HT-29 (cell line): ENCODE data around the gene SLAMF8. TPM values are rescaled to one million over a fixed set of nuclear protein-coding genes. Genes with fewer than 3 reads are reported as not detected.
A peak's percentile ranks its signal among the peaks of the same experiment; 100 is the strongest.

ENCODE experiments used
- DNase-seq: peaks from one replicate; pipeline ENCODE4 v3.0.0-alpha.2; 2015; ENCODE audit warnings: low spot score
- small RNA-seq: library from RNA; depleted of rRNA; stranded (forward); fragments of <200 nt; gene quantifications from one replicate; pipeline ENCODE3, GENCODE V24; 2014
- total RNA-seq: library from RNA; depleted of rRNA; stranded (reverse); fragments of >200 nt; shearing (Covaris generic); gene quantifications from 2 replicates; pipeline ENCODE4 v1.2.3, GENCODE V29; 2014; rRNA removed

The SLAMF8 gene
- total RNA-seq, 1 experiment from 2014 or later = not detected

GRCh38 chr1:159869173-159869572 is 42.5 kb downstream of the SLAMF8 start:
- no peak for DNase-seq

GRCh38 chr1:159869607-159870006 is 42.9 kb downstream of the SLAMF8 start:
- no peak for DNase-seq

GRCh38 chr1:159870704-159871103 is 44.0 kb downstream of the SLAMF8 start:
- no peak for DNase-seq

- no peak for DNase-seq
Measured at GRCh38 chr1:159872891-159873290, 46.2 kb downstream of the SLAMF8 start.

GRCh38 chr1:159873530-159874143 is 47.0 kb downstream of the SLAMF8 start:
- no peak for DNase-seq

GRCh38 chr1:159877695-159878444 is 51.2 kb downstream of the SLAMF8 start:
- no peak for DNase-seq

- DNase-seq = no peak
Measured at GRCh38 chr1:159879136-159879535, 52.5 kb downstream of the SLAMF8 start.

GRCh38 chr1:159879977-159880376 is 53.3 kb downstream of the SLAMF8 start:
- no peak for DNase-seq

GRCh38 chr1:159880430-159880829 is 53.8 kb downstream of the SLAMF8 start:
- no peak for DNase-seq

- peak; percentile 99 for DNase-seq
Measured at GRCh38 chr1:159881622-159882526, 55.2 kb downstream of the SLAMF8 start.

- DNase-seq = peak; percentile 41
Measured at GRCh38 chr1:159882527-159882862, 55.8 kb downstream of the SLAMF8 start.

GRCh38 chr1:159883134-159883533 is 56.5 kb downstream of the SLAMF8 start:
- DNase-seq = no peak

GRCh38 chr1:159884296-159884695 is 57.6 kb downstream of the SLAMF8 start:
- DNase-seq = no peak

Small RNA genes within 50 kb of the gene (small RNA-seq; reads per million reads assigned to genes)
- not detected for gene RF00570

Other genes with a start within 250 kb of the SLAMF8 start
- gene APCS, start 239.0 kb upstream of the SLAMF8 start, total RNA-seq = not detected in 2 replicates
- not detected in 2 replicates for gene CRP, start 112.3 kb upstream of the SLAMF8 start, total RNA-seq
- 97.5 and 108 TPM in 2 replicates for gene DUSP23, start 45.9 kb upstream of the SLAMF8 start, total RNA-seq
- not detected in 2 replicates for gene FCRL6, start 24.5 kb upstream of the SLAMF8 start, total RNA-seq
- gene VSIG8, start 35.8 kb downstream of the SLAMF8 start, total RNA-seq = 0.13 and 0.44 TPM in 2 replicates
- 0.76 TPM in 1 of 2 replicates, not detected in the other for gene CFAP45, start 73.3 kb downstream of the SLAMF8 start, total RNA-seq
- 778 and 828 TPM in 2 replicates for gene TAGLN2, start 98.6 kb downstream of the SLAMF8 start, total RNA-seq
- 5.9 and 6.5 TPM in 2 replicates for gene IGSF9, start 118.7 kb downstream of the SLAMF8 start, total RNA-seq
- not detected in 2 replicates for gene SLAMF9, start 127.4 kb downstream of the SLAMF8 start, total RNA-seq
- 3.6 and 4.0 TPM in 2 replicates for gene PIGM, start 205.1 kb downstream of the SLAMF8 start, total RNA-seq
- gene KCNJ10, start 243.3 kb downstream of the SLAMF8 start, total RNA-seq = not detected in 2 replicates